A673 (cell line): ENCODE measurements around the gene HOXD9.

Source experiments
- EZH2 ChIP-seq: fragments of 200-600 bp; sonication (generic); IDR thresholded peaks from 2 replicates; pipeline ENCODE4 v1.6.1; 2017; ENCODE audit warnings: borderline replicate concordance, low read depth, mild to moderate bottlenecking, mixed read lengths, antibody characterized with exemption, low read length; ENCODE audit not compliant: poor library complexity, severe bottlenecking
- TF ChIP-seq, protein P1 (sequence below): fragments of 300-800, 200-600 bp; sonication (generic); conservative IDR thresholded peaks from 2 replicates; pipeline ENCODE4 v1.5.1; 2017; ENCODE audit warnings: low read depth, mild to moderate bottlenecking, antibody characterized with exemption, low read length, moderate library complexity, mixed read lengths

DNA sequence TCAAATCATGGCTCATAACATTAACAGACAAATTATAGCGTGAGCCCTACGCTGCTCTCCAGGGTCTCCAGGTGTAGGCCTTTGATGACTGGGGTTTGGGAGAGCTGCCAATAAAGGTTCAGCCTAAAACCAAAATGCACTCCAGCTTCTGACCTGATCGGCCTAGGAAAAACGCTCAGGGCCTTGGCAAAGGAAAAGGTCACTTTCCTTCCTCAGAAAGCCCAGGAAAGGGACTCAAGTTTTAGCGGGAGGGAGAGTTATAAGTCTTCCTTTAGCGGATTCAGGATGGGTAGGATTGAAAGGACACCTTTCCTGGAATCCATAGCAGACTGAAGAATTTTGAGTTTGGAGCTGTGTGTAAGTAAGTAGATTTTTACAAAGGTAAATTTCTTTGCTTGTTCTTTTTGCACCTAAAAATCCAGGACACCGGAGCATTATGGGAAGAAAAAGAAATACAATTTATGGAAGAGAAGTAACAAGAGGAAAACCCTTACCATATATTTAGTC is 47.5 kb upstream of the HOXD9 start:
- TF ChIP-seq EZH2: no peak
- TF ChIP-seq, protein P1, sequence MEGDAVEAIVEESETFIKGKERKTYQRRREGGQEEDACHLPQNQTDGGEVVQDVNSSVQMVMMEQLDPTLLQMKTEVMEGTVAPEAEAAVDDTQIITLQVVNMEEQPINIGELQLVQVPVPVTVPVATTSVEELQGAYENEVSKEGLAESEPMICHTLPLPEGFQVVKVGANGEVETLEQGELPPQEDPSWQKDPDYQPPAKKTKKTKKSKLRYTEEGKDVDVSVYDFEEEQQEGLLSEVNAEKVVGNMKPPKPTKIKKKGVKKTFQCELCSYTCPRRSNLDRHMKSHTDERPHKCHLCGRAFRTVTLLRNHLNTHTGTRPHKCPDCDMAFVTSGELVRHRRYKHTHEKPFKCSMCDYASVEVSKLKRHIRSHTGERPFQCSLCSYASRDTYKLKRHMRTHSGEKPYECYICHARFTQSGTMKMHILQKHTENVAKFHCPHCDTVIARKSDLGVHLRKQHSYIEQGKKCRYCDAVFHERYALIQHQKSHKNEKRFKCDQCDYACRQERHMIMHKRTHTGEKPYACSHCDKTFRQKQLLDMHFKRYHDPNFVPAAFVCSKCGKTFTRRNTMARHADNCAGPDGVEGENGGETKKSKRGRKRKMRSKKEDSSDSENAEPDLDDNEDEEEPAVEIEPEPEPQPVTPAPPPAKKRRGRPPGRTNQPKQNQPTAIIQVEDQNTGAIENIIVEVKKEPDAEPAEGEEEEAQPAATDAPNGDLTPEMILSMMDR: no peak
